ENCODE data around the gene ARL4D.

Gene ARL4D

GRCh38 chr17:43430936-43431713 is 32.3 kb downstream of the ARL4D start:
- no peak for DNase-seq

GRCh38 chr17:43431714-43432523 is 33.1 kb downstream of the ARL4D start:
- no peak for DNase-seq

GRCh38 chr17:43434902-43435319 is 36.1 kb downstream of the ARL4D start:
- no peak for DNase-seq

GRCh38 chr17:43437756-43438155 is 39.0 kb downstream of the ARL4D start:
- no peak for DNase-seq

GRCh38 chr17:43438626-43439025 is 39.8 kb downstream of the ARL4D start:
- no peak for DNase-seq

- DNase-seq = no peak
Measured at GRCh38 chr17:43439041-43439440, 40.2 kb downstream of the ARL4D start.

- DNase-seq = no peak
Measured at GRCh38 chr17:43442711-43443110, 43.9 kb downstream of the ARL4D start.

- no peak for DNase-seq
Measured at GRCh38 chr17:43443381-43443780, 44.6 kb downstream of the ARL4D start.

- DNase-seq = no peak
Measured at GRCh38 chr17:43444223-43445008, 45.6 kb downstream of the ARL4D start.

- DNase-seq = no peak
Measured at GRCh38 chr17:43445009-43445589, 46.3 kb downstream of the ARL4D start.

- DNase-seq = no peak
Measured at GRCh38 chr17:43446773-43447172, 48.0 kb downstream of the ARL4D start.

GRCh38 chr17:43448720-43449469 is 50.1 kb downstream of the ARL4D start:
- no peak for DNase-seq

GRCh38 chr17:43449470-43450248 is 50.9 kb downstream of the ARL4D start:
- no peak for DNase-seq

All from activated CD4-positive, CD25-positive, alpha-beta regulatory T cell (primary cell).